BE2C (cell line): ENCODE measurements around the gene CCDC127.

Experiments used
- DNase-seq: peaks from one replicate; pipeline ENCODE4 v3.0.0-alpha.2; 2020
- H3K27me3 ChIP-seq: fragments of 250-450 bp; sonication (Bioruptor Pico); 2 replicates; pipeline ENCODE4 v1.5.1; 2020; ENCODE audit warnings: mild to moderate bottlenecking
- H3K36me3 ChIP-seq: fragments of 250-450 bp; sonication (Bioruptor Pico); 2 replicates; pipeline ENCODE4 v1.5.1; 2020; ENCODE audit warnings: mild to moderate bottlenecking
- H3K4me1 ChIP-seq: fragments of 250-450 bp; sonication (Bioruptor Pico); 2 replicates; pipeline ENCODE4 v1.5.1; 2020
- H3K4me3 ChIP-seq: 2 replicates; pipeline ENCODE4 v1.5.1; 2011; ENCODE audit warnings: low read depth, low read length
- H3K9me3 ChIP-seq: fragments of 250-450 bp; sonication (Bioruptor Pico); 2 replicates; pipeline ENCODE4 v1.5.1; 2020
- CTCF ChIP-seq: IDR thresholded peaks from 2 replicates; pipeline ENCODE4 v1.5.1; 2012; ENCODE audit warnings: mild to moderate bottlenecking, low read depth, low read length

CCDC127 gene

GRCh38 chr5:180286-180918, 37.6 kb downstream of the CCDC127 start:
- Histone ChIP-seq H3K4me1 (no peaks in the 10 kb centered on the region), H3K4me3 (no peak overlapping the region), H3K9me3 (no peaks in the 10 kb centered on the region), H3K36me3 (no peaks in the 10 kb centered on the region), H3K27me3 (no peaks in the 10 kb centered on the region; the same call in 1 of the 2 replicates)
- no peak for TF ChIP-seq CTCF
- no peak for DNase-seq

DNA sequence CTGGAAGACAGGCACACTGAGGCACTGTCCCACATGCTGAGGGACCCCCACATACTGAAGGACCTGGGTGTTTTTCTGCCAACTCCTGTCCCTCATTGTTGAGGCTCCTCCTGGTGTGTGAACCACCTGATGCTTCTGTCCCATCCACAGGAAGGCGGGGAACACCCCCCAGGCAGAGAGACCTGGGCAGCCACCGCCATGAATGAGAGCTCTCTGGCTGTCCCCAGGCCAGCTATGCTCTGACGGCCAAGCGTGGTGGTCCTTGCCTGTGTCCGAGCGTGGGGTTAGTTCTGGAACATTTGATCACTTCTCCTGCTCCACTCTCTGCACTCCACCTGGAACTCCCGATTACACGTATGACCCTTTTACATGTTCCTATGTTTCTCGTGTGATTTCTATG, 38.6 kb downstream of the CCDC127 start:
- H3K9me3 ChIP-seq = no peaks in the 10 kb centered on the region
- DNase-seq = no peak
- no peak overlapping the region for H3K4me3 ChIP-seq
- TF ChIP-seq CTCF = no peak
- no peaks in the 10 kb centered on the region for H3K4me1 ChIP-seq
- H3K36me3 ChIP-seq = no peaks in the 10 kb centered on the region
- H3K27me3 ChIP-seq = peaks cover 9% of the 10 kb centered on the region

DNA sequence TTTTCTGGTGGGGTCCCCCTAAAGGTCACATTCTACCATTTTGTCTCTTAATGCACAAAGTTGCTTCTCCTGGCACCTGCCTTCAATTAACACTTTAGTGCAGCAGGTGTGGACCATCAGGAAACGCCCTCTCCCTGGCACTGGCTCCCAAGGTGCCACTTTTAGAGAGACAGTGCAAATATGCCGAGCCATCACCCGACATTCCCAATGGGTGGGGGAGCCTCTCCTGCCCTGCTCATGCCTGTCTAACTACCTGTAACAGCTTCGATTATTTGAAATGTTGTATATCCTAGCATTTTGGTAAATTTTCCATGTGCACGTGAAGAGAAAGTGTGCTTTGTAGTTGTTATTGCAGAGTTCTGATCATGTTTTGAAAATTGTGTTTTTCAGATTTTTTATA, 39.8 kb downstream of the CCDC127 start:
- Histone ChIP-seq H3K36me3 (no peaks in the 10 kb centered on the region), H3K27me3 (peaks cover 10% of the 10 kb centered on the region), H3K4me1 (no peaks in the 10 kb centered on the region), H3K9me3 (no peaks in the 10 kb centered on the region), H3K4me3 (no peak overlapping the region)
- no peak for TF ChIP-seq CTCF
- DNase-seq = no peak

DNA sequence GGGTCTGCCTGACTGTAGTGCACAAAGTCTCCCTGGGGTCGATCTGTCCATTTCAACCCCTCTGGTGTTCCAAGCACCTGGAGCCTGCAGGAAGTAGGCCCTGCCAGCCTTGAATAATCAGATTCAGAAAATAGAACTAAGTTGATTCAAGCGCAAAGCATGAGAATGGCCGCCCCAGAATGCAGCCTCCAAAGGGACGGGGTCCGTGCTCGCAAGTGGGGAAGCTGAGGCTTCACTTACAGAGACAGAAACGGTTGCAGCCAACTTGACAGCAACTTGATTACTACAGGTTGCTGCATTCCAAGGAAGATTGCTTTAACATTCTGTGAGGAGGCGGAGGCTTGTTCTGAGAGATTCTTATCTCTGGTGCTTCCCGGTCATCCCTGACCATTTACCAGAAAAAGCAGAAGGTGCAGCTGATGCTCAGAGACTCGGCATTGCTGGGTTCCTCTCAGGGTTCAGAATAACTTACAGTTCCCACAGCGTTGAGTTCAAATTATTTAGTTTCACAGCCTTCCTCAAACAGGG, 41.6 kb downstream of the CCDC127 start:
- Histone ChIP-seq H3K27me3 (peaks cover 16% of the 10 kb centered on the region), H3K4me3 (no peak overlapping the region), H3K36me3 (no peaks in the 10 kb centered on the region), H3K4me1 (no peaks in the 10 kb centered on the region), H3K9me3 (no peaks in the 10 kb centered on the region)
- DNase-seq = no peak
- no peak for TF ChIP-seq CTCF

DNA sequence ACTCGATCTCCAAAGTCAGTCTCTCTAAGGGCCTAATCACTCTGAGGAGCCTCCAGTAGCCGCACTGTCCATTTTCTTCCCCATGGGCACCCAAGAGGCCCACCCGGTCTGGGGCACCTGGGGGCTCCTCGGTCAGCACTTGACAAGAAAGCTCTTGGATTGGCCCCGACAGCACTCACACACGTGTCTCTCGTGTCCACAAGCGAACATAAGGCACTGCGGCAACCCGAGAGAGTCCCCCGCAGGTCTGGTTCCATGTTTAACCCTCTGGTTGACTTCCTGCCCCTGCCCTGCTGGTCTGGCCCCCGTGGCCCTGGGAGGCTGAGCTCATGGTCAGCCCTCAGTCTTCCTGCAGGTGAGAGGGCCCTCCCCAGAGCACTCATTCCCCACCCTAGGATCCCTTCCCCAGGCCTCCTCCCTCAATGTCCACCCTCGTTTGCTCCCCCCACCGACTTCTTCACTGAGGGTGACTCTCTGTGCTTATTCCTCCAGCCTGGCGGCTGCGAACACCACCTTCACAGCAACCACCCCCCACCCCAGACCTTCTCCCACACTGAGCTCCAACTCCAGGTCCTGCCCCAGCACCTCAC, 43.0 kb downstream of the CCDC127 start:
- Histone ChIP-seq H3K27me3 (peaks cover 16% of the 10 kb centered on the region), H3K9me3 (no peaks in the 10 kb centered on the region), H3K36me3 (no peaks in the 10 kb centered on the region), H3K4me3 (no peak overlapping the region), H3K4me1 (no peaks in the 10 kb centered on the region)
- DNase-seq = no peak
- TF ChIP-seq CTCF = no peak

- no peaks in the 10 kb centered on the region for H3K4me1 ChIP-seq
- H3K4me3 ChIP-seq = no peak overlapping the region
- H3K36me3 ChIP-seq = no peaks in the 10 kb centered on the region
- DNase-seq = no peak
- peaks cover 16% of the 10 kb centered on the region for H3K27me3 ChIP-seq
- TF ChIP-seq CTCF = no peak
- no peaks in the 10 kb centered on the region for H3K9me3 ChIP-seq
These were observed 43.7 kb downstream of the CCDC127 start for GRCh38 chr5:174291-174600.
